Stimulated activated naive CD8-positive, alpha-beta T cell treated with anti-CD3 and anti-CD28 coated beads, Interleukin-15, Interleukin-2, amounts not matched to agents 100 U/mL and 50 U/mL, for 24 hours (primary cell): ENCODE results near the gene PRSS33.
A peak's percentile ranks its signal among the peaks of the same experiment; 100 is the strongest.

Experiments used
- ATAC-seq: fragments of 150-1000 bp; cut with Tn5 transposase; one replicate; pipeline ENCODE4 v1.10.0; 2021
- DNase-seq: peaks from one replicate; pipeline ENCODE4 v3.0.0; 2021

Gene PRSS33

GRCh38 chr16:2787406-2787805 lies at the start of gene PRSS33:
Gene PRSS33, minus strand, starts transcription at chr16:2787560. Its CDS starts 1,013 bp downstream, at chr16:2786547.
- no peak for ATAC-seq
- DNase-seq = no peak

GRCh38 chr16:2836646-2837508 lies 49.5 kb upstream of the PRSS33 start:
- ATAC-seq (no peak), DNase-seq (no peak)

GRCh38 chr16:2835638-2836493 lies 48.5 kb upstream of the PRSS33 start:
- DNase-seq (no peak), ATAC-seq (no peak)

- no peak for DNase-seq
Observed at GRCh38 chr16:2834968-2835367, 47.6 kb upstream of the PRSS33 start.

GRCh38 chr16:2833776-2834175 lies 46.4 kb upstream of the PRSS33 start:
- ATAC-seq (no peak), DNase-seq (no peak)

More at GRCh38 chr16:2834968-2835367, 47.6 kb upstream of the PRSS33 start:
- ATAC-seq = no peak

- no peak for ATAC-seq
- DNase-seq = no peak
Observed at GRCh38 chr16:2831203-2831602, 43.8 kb upstream of the PRSS33 start.

GRCh38 chr16:2830355-2830695 lies 43.0 kb upstream of the PRSS33 start:
- ATAC-seq = no peak
- DNase-seq = no peak

- ATAC-seq (peak; percentile 12), DNase-seq (no peak)
Observed at GRCh38 chr16:2829501-2830354, 42.4 kb upstream of the PRSS33 start, which contains the start of gene ZG16B. Gene ZG16B, plus strand, starts transcription at chr16:2830303. Its CDS starts 139 bp downstream, at chr16:2830442.

GRCh38 chr16:2828876-2829430 lies 41.6 kb upstream of the PRSS33 start:
- ATAC-seq = no peak
- no peak for DNase-seq

- no peak for ATAC-seq
- no peak for DNase-seq
Observed at GRCh38 chr16:2828521-2828840, 41.1 kb upstream of the PRSS33 start.

GRCh38 chr16:2827831-2828520 lies 40.6 kb upstream of the PRSS33 start:
- ATAC-seq = no peak

GRCh38 chr16:2827374-2827791 lies 40.0 kb upstream of the PRSS33 start:
- no peak for ATAC-seq

More at GRCh38 chr16:2827831-2828520, 40.6 kb upstream of the PRSS33 start:
- no peak for DNase-seq

GRCh38 chr16:2826591-2827373 lies 39.4 kb upstream of the PRSS33 start:
- no peak for ATAC-seq

More at GRCh38 chr16:2827374-2827791, 40.0 kb upstream of the PRSS33 start:
- DNase-seq = no peak

GRCh38 chr16:2825906-2826305 lies 38.5 kb upstream of the PRSS33 start:
- ATAC-seq (no peak), DNase-seq (no peak)

More at GRCh38 chr16:2826591-2827373, 39.4 kb upstream of the PRSS33 start:
- no peak for DNase-seq

GRCh38 chr16:2825049-2825742 lies 37.8 kb upstream of the PRSS33 start:
- no peak for DNase-seq

GRCh38 chr16:2824626-2825025 lies 37.3 kb upstream of the PRSS33 start:
- DNase-seq (no peak), ATAC-seq (no peak)

More at GRCh38 chr16:2825049-2825742, 37.8 kb upstream of the PRSS33 start:
- no peak for ATAC-seq

GRCh38 chr16:2822496-2822895 lies 35.1 kb upstream of the PRSS33 start:
- no peak for DNase-seq
- no peak for ATAC-seq

- DNase-seq (no peak), ATAC-seq (no peak)
Observed at GRCh38 chr16:2822158-2822495, 34.8 kb upstream of the PRSS33 start.

GRCh38 chr16:2821487-2822157 lies 34.3 kb upstream of the PRSS33 start:
- DNase-seq (no peak), ATAC-seq (no peak)
